ENCODE measurements around the gene SH3GL2. TPM values are rescaled to one million over a fixed set of nuclear protein-coding genes. Genes with fewer than 3 reads are reported as not detected.

The SH3GL2 gene
- polyA plus RNA-seq, 5 donors: 5.7 to 11.1 (median 8.5) TPM

- no peak for DNase-seq
Observed at GRCh38 chr9:17609312-17610005, 30.6 kb downstream of the SH3GL2 start.

DNA sequence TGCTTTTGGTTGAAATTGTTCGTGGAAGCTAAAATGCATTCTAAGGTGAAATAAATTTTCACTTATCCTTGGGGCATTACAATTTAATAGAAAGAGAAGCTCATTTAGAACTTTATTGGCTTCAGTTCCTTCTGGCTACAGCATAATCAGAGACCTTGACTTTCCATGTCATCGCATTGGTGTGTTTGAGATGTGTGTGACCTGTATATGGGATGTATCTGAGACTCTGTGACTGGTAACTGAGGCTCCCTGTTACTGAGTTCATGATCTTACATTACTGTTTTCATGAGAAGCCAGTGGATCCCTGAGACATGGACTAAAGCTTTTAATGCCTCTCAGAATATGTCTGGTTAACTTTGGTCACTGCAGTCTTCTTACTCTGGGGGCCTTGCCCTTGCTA, 32.5 kb downstream of the SH3GL2 start:
- no peak for DNase-seq

- DNase-seq: no peak
Observed at GRCh38 chr9:17611917-17612316, 33.1 kb downstream of the SH3GL2 start.

DNA sequence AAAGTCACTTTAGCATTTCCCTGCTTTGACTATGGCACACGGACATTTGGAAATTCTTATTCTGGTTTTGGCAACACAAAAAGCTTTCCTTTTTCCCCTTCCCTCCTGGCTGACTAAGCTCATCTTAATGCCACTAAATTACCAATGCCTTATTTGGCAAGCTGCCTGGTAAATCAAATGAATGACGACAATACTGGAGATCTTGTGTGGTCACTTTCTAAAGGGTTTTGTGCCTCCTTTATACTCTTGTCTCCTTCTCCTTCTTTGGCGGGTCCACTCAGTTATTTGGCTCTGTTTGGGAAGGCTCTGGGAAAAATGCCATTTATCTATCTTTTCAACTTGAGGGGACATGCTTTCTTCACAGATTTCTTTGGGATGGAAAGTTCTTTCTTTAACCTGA, 34.9 kb downstream of the SH3GL2 start:
- no peak for DNase-seq

DNA sequence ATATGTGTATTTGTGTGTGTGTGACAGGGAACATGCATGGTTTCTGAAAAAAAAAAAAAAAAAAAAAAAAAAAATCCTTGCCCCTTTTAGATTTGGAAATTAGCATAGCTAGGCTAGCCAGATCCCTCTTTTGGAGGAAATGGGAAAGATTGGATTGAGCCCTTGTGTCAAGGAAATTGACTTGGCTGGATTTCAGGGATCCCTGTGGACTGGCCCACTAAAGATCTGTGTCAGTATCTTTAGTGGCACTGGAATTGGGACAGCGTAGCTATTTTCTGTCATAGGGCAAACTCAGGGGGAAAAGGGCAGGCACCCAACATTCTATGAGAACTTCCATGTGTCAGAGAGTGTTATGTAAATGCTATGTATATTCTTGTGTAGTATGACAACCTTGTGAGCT, 35.4 kb downstream of the SH3GL2 start:
- no peak for DNase-seq

DNA sequence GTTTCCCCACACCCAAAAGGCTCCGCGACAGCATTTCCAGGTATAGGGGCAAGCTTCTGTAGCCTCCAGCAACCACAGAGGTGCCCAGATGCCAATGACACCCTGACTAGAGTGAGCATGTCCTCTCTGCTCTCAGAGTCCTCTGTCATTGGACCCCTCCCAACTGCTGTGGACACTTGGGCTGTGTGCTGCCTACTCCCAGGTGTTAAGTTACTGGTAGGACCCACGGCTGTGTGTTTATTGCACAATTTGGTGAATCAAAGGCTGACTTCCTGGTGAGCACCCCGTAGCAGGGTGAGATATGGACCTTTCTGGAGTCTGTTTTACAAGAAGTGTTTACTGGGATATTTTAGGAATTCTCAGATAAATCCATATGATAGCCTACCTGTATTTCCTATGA, 36.0 kb downstream of the SH3GL2 start:
- DNase-seq: no peak

DNA sequence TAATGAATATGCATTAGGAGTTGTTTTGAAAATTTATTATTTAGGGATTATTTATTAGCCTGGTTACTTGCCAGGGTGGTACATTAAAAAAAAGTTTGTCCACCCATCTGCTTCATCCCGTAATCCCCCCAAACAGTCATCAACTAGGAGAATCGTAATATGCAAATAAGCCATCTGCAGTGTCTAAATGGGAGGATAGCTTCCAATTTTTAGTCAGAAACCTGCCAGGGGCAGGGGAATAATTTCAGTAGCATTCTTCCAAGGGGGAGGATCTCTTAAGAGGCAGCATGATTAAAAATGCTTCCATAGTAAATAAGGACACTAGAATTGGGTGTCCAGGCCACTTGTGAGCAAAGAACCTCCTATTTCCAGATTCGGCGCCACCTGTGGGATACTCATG, 43.3 kb downstream of the SH3GL2 start:
- DNase-seq: no peak

DNA sequence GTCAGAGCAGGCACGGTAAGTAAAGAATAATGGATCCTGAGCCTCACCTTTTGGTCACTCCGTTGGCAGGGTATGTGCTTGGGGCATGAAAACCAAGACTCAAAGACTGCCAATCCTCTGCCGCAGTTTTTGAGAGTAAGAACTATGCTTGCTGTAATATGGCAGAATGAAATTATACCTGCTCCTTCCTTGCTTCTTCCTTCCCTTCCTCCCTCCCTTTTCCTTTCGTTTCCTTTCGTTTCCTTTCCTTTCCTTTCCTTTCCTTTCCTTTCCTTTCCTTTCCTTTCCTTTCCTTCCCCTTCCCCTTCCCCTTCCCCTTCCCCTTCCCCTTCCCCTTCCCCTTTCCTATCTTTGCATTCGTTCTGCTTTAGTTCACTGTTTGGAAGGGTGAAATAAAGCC, 43.9 kb downstream of the SH3GL2 start:
- DNase-seq: no peak

DNA sequence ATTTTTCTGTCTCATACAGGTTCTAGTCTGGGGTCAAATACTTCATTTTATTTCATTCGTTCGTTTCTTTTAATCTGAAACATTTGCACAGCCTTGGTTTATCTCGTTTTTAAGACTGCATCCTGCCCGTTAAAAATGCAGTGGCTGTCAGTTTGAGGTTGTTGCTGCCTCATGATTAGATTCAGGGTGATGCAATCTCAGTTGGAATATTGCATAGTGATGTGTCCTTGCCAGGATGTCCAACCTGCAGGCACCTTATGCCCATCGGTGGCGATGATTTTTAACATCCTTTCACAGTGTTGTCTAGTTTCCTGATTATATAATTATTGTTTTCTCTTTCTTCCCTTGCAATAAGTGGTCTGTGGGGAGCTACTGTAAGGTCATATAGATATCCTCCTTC, 45.1 kb downstream of the SH3GL2 start:
- DNase-seq: no peak

- no peak for DNase-seq
Observed at GRCh38 chr9:17624571-17624970, 45.7 kb downstream of the SH3GL2 start.

GRCh38 chr9:17625644-17626388, 47.0 kb downstream of the SH3GL2 start:
- DNase-seq: peak in 1 of 2 donors; percentile 10

DNA sequence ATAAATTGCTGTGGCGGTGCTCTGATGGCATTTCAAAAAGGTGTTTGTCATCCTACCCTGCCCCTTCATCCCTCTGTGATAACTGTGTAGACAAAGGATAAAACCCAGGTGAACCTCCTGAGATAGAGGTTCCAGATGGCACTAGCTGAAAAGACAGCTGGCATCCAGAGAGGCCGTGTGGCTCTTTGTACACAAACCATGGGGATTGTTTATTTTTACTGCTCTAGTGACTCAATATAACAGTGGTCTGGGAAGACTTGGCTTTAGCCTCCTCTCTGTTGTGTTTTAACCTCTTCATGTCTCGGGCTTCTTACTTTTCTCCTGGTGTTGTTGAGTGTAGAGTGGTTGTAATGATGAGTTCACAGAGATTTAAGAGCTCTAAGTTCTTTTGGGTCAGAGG, 48.8 kb downstream of the SH3GL2 start:
- no peak for DNase-seq

DNA sequence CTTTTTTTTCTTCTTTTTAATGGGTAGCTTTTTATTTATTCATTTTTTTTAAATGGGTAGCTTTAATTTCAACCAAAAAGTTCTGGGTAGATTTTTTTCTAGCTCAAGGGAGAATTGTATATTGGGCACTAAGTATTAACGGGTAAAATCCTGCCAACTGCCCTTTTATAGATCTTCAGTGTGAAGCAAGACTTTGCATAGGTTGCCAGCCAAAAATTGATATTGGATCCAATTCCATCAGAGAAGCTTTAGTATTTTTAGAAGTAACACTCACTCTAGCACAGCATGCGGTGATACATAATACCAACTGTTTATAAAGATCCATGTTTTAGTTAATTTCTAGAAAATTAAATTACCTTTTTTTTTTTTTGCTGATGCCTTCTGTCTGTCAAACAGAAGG, 49.8 kb downstream of the SH3GL2 start:
- DNase-seq: no peak

DNA sequence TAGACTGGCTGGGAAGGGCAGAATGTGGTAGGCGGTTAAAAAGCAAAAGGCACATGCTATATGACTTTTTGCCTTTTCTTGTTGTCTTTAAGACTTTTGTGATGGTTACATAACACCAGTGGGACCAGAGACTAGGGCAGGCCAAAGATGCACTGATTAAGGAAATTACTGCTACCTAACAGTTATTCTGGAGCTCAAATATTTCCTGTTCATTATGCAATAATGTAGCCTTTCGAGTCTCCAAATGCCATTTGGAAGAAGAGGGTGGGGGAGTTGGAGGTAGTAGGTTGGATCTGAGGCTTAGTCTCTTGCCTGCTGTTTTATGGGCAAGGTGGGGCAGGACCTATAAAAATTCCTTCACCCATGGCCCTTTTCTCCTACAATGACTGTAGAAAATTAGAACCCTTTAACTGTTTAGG, 51.7 kb downstream of the SH3GL2 start:
- no peak for DNase-seq

GRCh38 chr9:17631396-17631795, 52.5 kb downstream of the SH3GL2 start:
- DNase-seq: no peak

GRCh38 chr9:17632994-17633393, 54.1 kb downstream of the SH3GL2 start:
- no peak for DNase-seq

- no peak for DNase-seq
Observed at GRCh38 chr9:17635115-17635890, 56.4 kb downstream of the SH3GL2 start.

DNA sequence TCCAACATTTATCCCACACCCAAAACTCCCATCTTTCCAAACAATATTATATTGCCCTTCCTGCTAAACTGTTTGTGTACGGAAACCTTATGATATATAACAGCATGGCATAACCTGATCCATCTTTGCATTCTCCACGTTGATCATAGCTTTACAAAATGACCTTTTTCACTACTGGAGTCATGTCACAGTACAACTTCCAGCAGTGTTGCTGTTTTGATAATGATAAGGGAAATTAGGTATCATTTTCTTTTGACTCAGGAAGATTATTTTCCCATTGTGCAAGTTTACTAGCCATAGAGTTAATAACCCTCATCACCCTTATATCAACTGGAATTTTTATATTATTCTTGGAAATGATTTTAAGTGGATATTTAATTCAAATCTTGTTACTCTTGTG, 57.5 kb downstream of the SH3GL2 start:
- DNase-seq: no peak

- no peak for DNase-seq
Observed at GRCh38 chr9:17636821-17637220, 58.0 kb downstream of the SH3GL2 start.

DNA sequence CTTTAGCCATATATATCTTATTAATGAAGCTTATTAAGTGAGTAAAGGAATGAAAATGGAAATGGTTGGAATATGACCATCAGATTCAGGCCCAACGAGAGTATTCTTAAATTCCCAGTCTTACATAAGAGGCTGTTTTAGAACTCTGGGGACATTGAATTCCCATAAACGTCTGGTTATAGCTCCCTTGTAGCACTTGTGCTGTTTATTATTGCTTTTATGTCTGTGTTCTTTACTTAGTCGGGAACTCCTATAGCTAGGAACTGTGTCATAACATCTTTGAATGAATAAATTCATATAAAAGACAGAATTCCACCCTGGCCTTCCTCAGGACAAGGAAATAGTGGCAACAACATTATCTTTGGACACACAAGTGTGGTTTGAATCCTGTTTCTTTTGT, 58.4 kb downstream of the SH3GL2 start:
- DNase-seq: no peak

DNA sequence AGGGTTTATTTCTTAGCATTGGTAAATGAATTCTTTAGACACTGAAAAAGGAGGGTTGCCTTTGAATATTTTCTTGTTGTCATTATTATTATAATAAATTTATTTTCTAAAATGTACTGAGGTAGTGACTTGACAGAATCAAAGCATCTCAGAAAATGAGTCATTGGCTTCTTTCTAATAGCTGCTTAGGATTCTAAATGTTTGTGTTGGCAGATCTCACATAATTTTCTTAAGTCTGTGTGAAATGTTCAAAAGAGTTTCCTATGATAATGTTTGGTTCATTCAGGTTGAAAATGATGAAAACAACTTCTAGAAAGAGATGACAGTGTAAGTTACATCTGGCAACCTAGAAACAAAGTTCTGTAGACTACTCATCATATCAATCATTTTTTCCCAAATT, 69.7 kb downstream of the SH3GL2 start:
- DNase-seq: no peak

DNA sequence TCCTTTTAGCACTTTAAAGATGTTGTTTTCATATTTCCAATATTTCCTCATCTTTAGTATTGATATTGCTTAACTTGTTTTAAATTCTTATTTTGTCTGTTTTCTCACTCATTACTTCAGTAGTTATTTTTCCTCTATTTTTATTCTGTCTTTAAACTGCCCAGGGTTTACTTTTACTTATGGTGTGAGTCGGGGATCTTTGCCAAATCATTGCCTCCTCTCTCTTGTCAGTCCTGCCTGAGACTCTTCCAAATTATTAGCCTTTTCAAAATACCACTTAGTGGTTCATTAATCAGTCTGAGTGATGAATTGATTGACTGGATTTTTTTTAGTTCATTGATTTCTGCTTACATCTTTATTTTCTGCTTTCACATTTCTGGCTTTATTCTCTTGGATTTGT, 72.9 kb downstream of the SH3GL2 start:
- DNase-seq: no peak

DNA sequence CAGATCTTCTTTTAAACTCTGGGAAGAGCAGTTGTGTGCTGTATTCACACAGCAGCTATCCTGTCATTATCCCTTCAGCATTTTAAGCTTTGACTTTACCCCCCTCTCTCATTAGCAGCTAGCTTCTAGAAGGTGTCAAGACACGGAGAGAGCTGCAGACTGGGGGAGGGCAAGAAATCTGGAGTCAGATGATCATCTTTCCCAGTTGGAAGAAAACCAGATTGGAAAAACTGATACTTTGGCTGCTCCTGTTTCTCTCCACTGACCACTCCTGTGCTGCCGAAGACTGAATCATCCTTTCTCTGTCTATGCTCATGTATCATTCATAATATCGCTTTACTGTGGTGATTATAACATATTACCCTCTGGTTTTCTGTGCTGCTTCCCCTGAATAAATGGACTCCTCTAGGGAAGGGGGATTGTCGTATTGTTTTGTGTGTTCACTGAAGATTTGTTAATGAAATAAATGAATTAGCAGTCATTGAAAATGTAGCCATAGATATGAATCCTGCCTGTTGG, 75.1 kb downstream of the SH3GL2 start:
- DNase-seq: no peak

Measured in right lung (tissue), 5 donors.